Osteoblast (primary cell): ENCODE results near the gene FGD4. TPM values are rescaled to one million over a fixed set of nuclear protein-coding genes. Genes with fewer than 3 reads are reported as not detected.

ENCODE experiments used
- DNase-seq: peaks from one replicate; pipeline ENCODE4 v3.0.0; 2011; ENCODE audit warnings: low spot score, mixed read lengths; ENCODE audit not compliant: insufficient read length; ENCODE audit errors: missing footprints
- H2AFZ ChIP-seq: 2 replicates; pipeline ENCODE4 v1.6.0; 2011; ENCODE audit warnings: mild to moderate bottlenecking, low read length
- H3K27ac ChIP-seq: 2 replicates; pipeline ENCODE4 v1.5.1; 2011; ENCODE audit warnings: mild to moderate bottlenecking, low read depth, low read length, moderate library complexity
- H3K27me3 ChIP-seq: 2 replicates; pipeline ENCODE4 v1.6.0; 2012; ENCODE audit warnings: mild to moderate bottlenecking, control low read depth, inconsistent platforms, low read length, moderate library complexity; ENCODE audit not compliant: insufficient read depth
- H3K36me3 ChIP-seq: 2 replicates; pipeline ENCODE4 v1.5.1; 2011; ENCODE audit warnings: mild to moderate bottlenecking, low read length, control low read depth, moderate library complexity; ENCODE audit not compliant: insufficient read depth
- H3K4me1 ChIP-seq: 2 replicates; pipeline ENCODE4 v1.5.1; 2011; ENCODE audit warnings: mild to moderate bottlenecking, low read length, control low read depth, moderate library complexity; ENCODE audit not compliant: insufficient read depth
- H3K4me2 ChIP-seq: 2 replicates; pipeline ENCODE4 v1.6.0; 2011; ENCODE audit warnings: mild to moderate bottlenecking, low read length; ENCODE audit not compliant: insufficient read depth
- H3K4me3 ChIP-seq: fragments of 200-600 bp; sonication (generic); 3 replicates; pipeline ENCODE4 v1.5.1; 2012; ENCODE audit warnings: mild to moderate bottlenecking, low read length, inconsistent platforms; ENCODE audit not compliant: insufficient read depth
- H3K79me2 ChIP-seq: 2 replicates; pipeline ENCODE4 v1.6.0; 2012; ENCODE audit warnings: mild to moderate bottlenecking, low read length, control low read depth, inconsistent platforms; ENCODE audit not compliant: insufficient read depth
- H3K9me3 ChIP-seq: 2 replicates; pipeline ENCODE4 v1.5.1; 2011; ENCODE audit warnings: low read depth, low read length, control low read depth
- H4K20me1 ChIP-seq: 2 replicates; pipeline ENCODE4 v1.6.0; 2012; ENCODE audit warnings: mild to moderate bottlenecking, low read length, control low read depth; ENCODE audit not compliant: insufficient read depth
- total RNA-seq: library from RNA; depleted of rRNA; stranded (reverse); fragments of >200 nt; gene quantifications from 2 replicates; pipeline ENCODE4 v1.2.3, GENCODE V29; 2012
- TF ChIP-seq, protein P1 (sequence below): IDR thresholded peaks from 2 replicates; pipeline ENCODE4 v1.5.1; 2011; ENCODE audit warnings: mild to moderate bottlenecking, low read depth, low read length, moderate library complexity; ENCODE audit errors: extremely low read depth

The FGD4 gene
- total RNA-seq, 1 donor = 11.9 TPM

GRCh38 chr12:32451816-32452215 lies 52.5 kb downstream of the FGD4 start:
- H3K36me3 ChIP-seq = no peaks in the 10 kb centered on the region
- peaks cover 18% of the 10 kb centered on the region for H3K4me1 ChIP-seq
- H3K4me2 ChIP-seq = no peak overlapping the region
- DNase-seq = no peak
- no peaks in the 10 kb centered on the region for H3K9me3 ChIP-seq
- H2AFZ ChIP-seq = no peak overlapping the region
- H3K27me3 ChIP-seq = no peaks in the 10 kb centered on the region
- TF ChIP-seq, protein P1, sequence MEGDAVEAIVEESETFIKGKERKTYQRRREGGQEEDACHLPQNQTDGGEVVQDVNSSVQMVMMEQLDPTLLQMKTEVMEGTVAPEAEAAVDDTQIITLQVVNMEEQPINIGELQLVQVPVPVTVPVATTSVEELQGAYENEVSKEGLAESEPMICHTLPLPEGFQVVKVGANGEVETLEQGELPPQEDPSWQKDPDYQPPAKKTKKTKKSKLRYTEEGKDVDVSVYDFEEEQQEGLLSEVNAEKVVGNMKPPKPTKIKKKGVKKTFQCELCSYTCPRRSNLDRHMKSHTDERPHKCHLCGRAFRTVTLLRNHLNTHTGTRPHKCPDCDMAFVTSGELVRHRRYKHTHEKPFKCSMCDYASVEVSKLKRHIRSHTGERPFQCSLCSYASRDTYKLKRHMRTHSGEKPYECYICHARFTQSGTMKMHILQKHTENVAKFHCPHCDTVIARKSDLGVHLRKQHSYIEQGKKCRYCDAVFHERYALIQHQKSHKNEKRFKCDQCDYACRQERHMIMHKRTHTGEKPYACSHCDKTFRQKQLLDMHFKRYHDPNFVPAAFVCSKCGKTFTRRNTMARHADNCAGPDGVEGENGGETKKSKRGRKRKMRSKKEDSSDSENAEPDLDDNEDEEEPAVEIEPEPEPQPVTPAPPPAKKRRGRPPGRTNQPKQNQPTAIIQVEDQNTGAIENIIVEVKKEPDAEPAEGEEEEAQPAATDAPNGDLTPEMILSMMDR = no peak
- no peaks in the 10 kb centered on the region for H3K79me2 ChIP-seq
- no peak overlapping the region for H3K27ac ChIP-seq
- no peaks in the 10 kb centered on the region for H4K20me1 ChIP-seq
- H3K4me3 ChIP-seq = no peak overlapping the region

DNA sequence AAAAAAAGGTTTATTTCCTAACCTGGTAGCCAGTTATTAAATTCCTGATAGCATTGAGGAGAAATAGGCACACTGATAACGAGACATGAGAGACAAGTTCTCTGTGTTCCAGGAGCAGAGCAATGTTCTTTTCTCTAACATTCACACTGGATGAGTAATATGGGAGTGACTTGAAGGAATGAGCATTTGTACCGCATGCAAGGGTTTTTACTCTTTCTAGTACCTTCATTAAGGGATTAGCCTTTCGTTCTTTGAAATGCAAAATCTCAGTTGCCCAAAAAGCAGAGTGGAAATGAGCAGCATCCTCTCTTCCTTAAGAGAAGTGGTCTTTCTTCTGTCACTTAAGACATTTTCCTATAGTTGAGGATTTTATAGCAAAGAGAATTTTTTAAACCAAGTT lies 54.7 kb downstream of the FGD4 start:
- peak overlapping the region; percentile 38 for H3K4me2 ChIP-seq
- no peak overlapping the region for H3K4me3 ChIP-seq
- H3K4me1 ChIP-seq = peaks cover 26% of the 10 kb centered on the region
- peak; percentile 68 for DNase-seq
- no peaks in the 10 kb centered on the region for H3K79me2 ChIP-seq
- H2AFZ ChIP-seq = peak overlapping the region; percentile 49
- no peaks in the 10 kb centered on the region for H3K9me3 ChIP-seq
- no peak overlapping the region for H3K27ac ChIP-seq
- TF ChIP-seq, protein P1 = no peak
- no peaks in the 10 kb centered on the region for H3K27me3 ChIP-seq
- H4K20me1 ChIP-seq = no peaks in the 10 kb centered on the region
- H3K36me3 ChIP-seq = no peaks in the 10 kb centered on the region

DNA sequence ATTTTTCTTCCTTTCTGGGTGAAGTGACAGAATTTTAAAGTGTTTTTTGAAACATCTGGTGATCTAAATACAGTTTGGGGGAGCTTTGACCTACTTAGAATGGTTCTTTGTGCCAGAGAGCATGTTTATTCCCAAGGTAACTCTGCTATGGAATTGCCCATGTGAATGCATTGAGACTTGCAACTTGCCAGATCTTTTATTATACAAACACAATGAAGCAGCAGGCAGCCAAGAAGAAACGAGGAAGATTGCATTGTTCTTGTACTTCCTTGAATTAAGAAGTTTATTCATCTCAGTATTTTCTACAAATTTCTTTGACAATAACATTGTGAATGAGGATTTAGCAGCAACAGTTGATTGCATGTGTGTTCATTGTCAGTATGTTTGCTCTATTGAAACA lies 55.5 kb downstream of the FGD4 start:
- Histone ChIP-seq H3K4me1 (peaks cover 26% of the 10 kb centered on the region), H3K36me3 (no peaks in the 10 kb centered on the region), H4K20me1 (no peaks in the 10 kb centered on the region), H3K79me2 (no peaks in the 10 kb centered on the region), H3K9me3 (no peaks in the 10 kb centered on the region), H3K27me3 (no peaks in the 10 kb centered on the region), H3K4me3 (no peak overlapping the region), H2AFZ (no peak overlapping the region), H3K27ac (no peak overlapping the region), H3K4me2 (no peak overlapping the region)
- no peak for DNase-seq
- TF ChIP-seq, protein P1 = no peak

- TF ChIP-seq, protein P1 = peak; percentile 72
- Histone ChIP-seq H3K36me3 (no peaks in the 10 kb centered on the region), H3K9me3 (no peaks in the 10 kb centered on the region), H2AFZ (peak overlapping the region; percentile 44), H3K27me3 (no peaks in the 10 kb centered on the region), H4K20me1 (no peaks in the 10 kb centered on the region), H3K79me2 (no peaks in the 10 kb centered on the region), H3K4me1 (peaks cover 26% of the 10 kb centered on the region), H3K4me3 (peak overlapping the region; percentile 61), H3K27ac (peak overlapping the region; percentile 24), H3K4me2 (peak overlapping the region; percentile 87)
- DNase-seq = peak; percentile 88
Measured at GRCh38 chr12:32455607-32456071, 56.3 kb downstream of the FGD4 start.
